DOHH2 (cell line): ENCODE data around the gene LRPAP1.

ENCODE experiments used
- CTCF ChIP-seq: fragments of 200-600 bp; sonication (generic); IDR thresholded peaks from one replicate; pipeline ENCODE4 v1.5.1; 2014; ENCODE audit warnings: antibody characterized with exemption, mild to moderate bottlenecking, low read depth, low read length; ENCODE audit not compliant: poor library complexity, severe bottlenecking
- EZH2phosphoT487 ChIP-seq: fragments of 200-600 bp; sonication (generic); IDR thresholded peaks from 2 replicates; pipeline ENCODE4 v1.6.1; 2017; ENCODE audit warnings: borderline replicate concordance, mild to moderate bottlenecking, antibody characterized with exemption, low read length, moderate library complexity, mixed read lengths

GRCh38 chr4:3494462-3494871, 37.8 kb downstream of the LRPAP1 start:
- TF ChIP-seq CTCF (no peak), EZH2phosphoT487 (no peak)
